T-helper 17 cell (primary cell): ENCODE data around the gene CLDN19. TPM values are rescaled to one million over a fixed set of nuclear protein-coding genes. Genes with fewer than 3 reads are reported as not detected.

ENCODE experiments used
- ATAC-seq: fragments of 150-1000 bp; cut with Tn5 transposase; 2 replicates; pipeline ENCODE4 v1.10.0; 2021; ENCODE audit warnings: mild to moderate bottlenecking, moderate library complexity
- DNase-seq, 3 donors: peaks; one replicate each; pipeline versions ENCODE4 v3.0.0 to v3.0.0-alpha.2; 2020 to 2021
- H3K9me3 ChIP-seq: one replicate; pipeline ENCODE4 v1.7.0; 2013; ENCODE audit warnings: low read length, mild to moderate bottlenecking; ENCODE audit not compliant: control insufficient read depth, poor library complexity, severe bottlenecking
- H3K27ac Mint-ChIP-seq: one replicate; pipeline ENCODE4 v1.8.0; 2022; ENCODE audit warnings: mild to moderate bottlenecking, moderate library complexity, mixed read lengths
- H3K27me3 Mint-ChIP-seq: one replicate; pipeline ENCODE4 v1.8.0; 2022; ENCODE audit warnings: mixed read lengths
- H3K36me3 Mint-ChIP-seq: one replicate; pipeline ENCODE4 v1.8.0; 2022; ENCODE audit warnings: low read depth, mixed read lengths
- H3K4me1 Mint-ChIP-seq: one replicate; pipeline ENCODE4 v1.8.0; 2022; ENCODE audit warnings: mild to moderate bottlenecking, mixed read lengths
- H3K4me3 Mint-ChIP-seq: one replicate; pipeline ENCODE4 v1.8.0; 2022; ENCODE audit warnings: mild to moderate bottlenecking, moderate library complexity, mixed read lengths
- total RNA-seq, 4 donors: library from RNA in 2 of 4; stranded (reverse) in 2 of 4; gene quantifications; one replicate each; pipeline ENCODE4 v1.2.3 and lab custom pipeline; 2022 to 2026

The CLDN19 gene
- total RNA-seq, 2 donors from 2014 or later: not detected

DNA sequence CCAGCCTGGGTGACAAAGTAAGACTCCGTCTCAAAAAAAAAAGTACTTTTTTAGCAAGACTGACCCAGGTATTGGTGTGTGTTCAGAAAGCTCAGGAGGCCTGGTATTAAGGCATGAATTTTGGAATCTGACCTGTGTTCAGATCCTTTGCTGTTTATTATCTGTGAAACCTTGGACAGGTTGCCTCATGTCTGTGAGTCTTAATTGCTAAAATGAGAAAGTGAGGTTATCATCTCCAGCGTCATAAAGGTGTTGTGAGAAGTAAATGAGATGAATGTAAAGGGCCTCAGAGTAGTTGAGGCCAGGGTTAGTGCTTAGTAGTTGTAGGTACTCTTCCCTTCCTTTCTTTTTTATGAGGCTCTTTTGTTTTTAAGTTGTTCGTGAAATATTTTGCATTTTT, 29.8 kb upstream of the CLDN19 start:
- H3K4me3 Mint-ChIP-seq: no peak overlapping the region
- H3K36me3 Mint-ChIP-seq: no peaks in the 10 kb centered on the region
- no peaks in the 10 kb centered on the region for H3K9me3 ChIP-seq
- DNase-seq (no peak), ATAC-seq (no peak)
- peak overlapping the region; percentile 60 for H3K27ac Mint-ChIP-seq
- peaks cover 16% of the 10 kb centered on the region for H3K4me1 Mint-ChIP-seq
- H3K27me3 Mint-ChIP-seq: no peaks in the 10 kb centered on the region

- no peaks in the 10 kb centered on the region for H3K9me3 ChIP-seq
- Mint-ChIP-seq H3K4me1 (peaks cover 15% of the 10 kb centered on the region), H3K4me3 (no peak overlapping the region), H3K27me3 (no peaks in the 10 kb centered on the region), H3K27ac (peak overlapping the region; percentile 81), H3K36me3 (no peaks in the 10 kb centered on the region)
- ATAC-seq: no peak
- DNase-seq: no peak
These were observed 28.1 kb upstream of the CLDN19 start for GRCh38 chr1:42768172-42768571.

DNA sequence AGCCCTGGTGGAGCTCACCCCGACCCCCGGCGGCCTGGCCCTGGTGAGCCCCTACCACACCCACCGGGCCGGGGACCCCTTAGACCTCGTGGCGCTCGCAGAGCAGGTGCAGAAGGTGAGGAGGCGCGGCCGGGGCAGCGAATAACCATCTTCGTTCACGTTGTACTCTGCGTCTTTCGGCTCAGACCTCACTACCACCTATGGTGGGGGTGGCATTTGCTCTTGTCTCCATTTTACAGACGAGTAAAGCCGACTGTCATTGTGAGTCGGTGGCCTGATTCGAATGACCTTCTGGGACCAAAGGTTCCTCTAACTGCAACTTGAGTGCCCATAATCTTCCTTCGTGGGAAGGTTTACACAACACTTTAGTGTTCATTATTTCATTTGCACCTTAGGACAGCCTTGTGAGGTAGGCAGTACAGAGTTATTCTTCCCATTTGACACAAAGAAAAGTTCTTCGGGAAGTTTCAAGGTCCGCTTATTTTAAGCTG, 27.5 kb upstream of the CLDN19 start:
- ATAC-seq (peak; percentile 31), DNase-seq (no peak)
- Mint-ChIP-seq H3K27me3 (no peaks in the 10 kb centered on the region), H3K36me3 (no peaks in the 10 kb centered on the region), H3K4me1 (peaks cover 11% of the 10 kb centered on the region), H3K4me3 (no peak overlapping the region), H3K27ac (peak overlapping the region; percentile 81)
- no peaks in the 10 kb centered on the region for H3K9me3 ChIP-seq

DNA sequence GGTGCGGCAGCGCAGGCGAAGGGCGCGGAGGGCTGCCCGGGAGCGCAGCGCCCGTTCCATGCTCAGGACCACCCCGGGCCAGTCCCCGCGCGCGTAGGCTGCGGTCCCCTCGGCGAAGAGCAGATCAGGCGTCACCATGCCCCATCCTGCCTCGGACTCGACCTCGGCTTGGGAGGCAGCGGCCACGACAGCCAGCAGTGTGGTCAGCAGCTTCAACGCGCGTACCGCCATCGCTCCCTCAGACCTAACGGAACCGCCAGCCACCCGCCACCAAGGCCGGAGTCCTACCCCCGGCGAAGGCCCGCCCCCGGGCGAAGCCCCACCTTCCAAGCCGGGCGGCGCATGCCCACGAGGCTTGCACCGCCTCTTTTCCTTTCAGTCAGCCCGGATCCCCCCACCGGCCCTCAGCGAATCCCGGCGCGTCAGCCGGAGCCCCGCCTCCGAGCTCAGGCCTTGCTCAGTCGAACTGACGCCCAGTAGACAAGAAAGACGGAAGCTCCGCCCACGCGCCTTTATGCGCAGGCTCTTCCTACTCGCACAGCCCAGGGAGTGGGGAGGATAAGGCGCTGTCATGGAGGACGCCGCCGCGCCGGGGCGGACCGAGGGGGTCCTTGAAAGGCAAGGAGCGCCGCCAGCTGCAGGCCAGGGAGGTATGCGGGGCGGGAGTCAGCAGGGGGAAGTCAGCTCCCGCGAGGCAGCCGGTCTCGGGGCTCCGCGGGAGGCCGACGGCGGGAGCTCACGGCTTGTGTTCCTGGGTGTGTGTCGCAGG, 26.9 kb upstream of the CLDN19 start, which contains the start of the genes C1orf50 and P3H1:
TSS of gene C1orf50 (plus strand) at position 509 of the 769 bp plus-strand sequence. CDS start at position 572, 63 bp downstream.
TSS of gene P3H1 (minus strand) at position 288 of the 769 bp plus-strand sequence. CDS start at position 231, 57 bp downstream.
- H3K36me3 Mint-ChIP-seq: no peaks in the 10 kb centered on the region
- no peaks in the 10 kb centered on the region for H3K27me3 Mint-ChIP-seq
- no peak within 1 kb of the TSS for H3K4me3 Mint-ChIP-seq
- no peaks in the 10 kb centered on the region for H3K9me3 ChIP-seq
- peaks cover 9% of the 10 kb centered on the region for H3K4me1 Mint-ChIP-seq
- H3K27ac Mint-ChIP-seq: peak within 1 kb of the TSS; percentile 81
- DNase-seq: peak; percentile 99 to 100 (median 99)
- peak; percentile 92 for ATAC-seq

DNA sequence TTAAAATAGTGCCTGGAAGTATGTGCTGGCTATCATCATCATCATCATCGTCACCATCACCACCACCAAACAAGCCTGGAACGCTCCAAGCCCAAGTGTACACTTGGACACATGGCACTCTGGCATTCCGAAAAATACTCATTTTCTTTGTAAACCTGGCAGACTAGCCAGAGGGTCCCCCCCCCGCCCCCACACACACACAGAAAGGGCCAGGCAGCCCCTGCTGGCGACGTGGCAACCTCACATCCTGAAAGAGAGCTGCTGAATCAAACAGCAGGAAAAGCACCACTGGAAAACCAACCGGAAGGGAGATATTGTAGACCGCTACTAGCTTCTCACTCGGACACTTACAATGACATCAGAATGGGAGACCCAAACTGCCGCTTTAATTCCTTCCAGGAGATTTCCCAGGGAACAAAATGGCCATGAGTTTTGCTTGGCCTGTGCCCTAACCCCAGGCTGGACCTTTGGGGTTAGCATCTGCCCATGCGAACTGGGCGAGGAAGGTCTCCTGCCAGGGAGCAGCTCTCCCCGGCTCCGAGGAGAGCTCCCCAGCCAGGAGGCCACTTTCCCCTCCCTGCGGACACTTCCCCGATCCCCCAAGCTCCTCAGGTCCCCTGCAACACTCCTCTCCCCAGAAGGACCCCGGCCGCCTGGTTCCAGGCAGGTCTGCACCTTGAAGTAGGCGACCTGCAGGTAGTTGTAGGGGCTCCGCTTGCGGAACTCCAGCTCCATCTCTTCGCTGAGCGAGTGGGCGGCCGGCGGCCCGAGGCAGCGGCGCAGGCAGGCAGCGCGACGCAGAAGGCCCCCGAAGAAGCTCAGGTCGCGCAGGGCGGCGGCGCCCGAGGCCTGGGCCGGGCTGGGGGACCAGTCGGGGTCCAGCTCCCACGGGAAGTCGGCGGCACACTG, 26.1 kb upstream of the CLDN19 start:
- no peaks in the 10 kb centered on the region for H3K9me3 ChIP-seq
- DNase-seq: peak in 1 of 3 donors; percentile 17
- H3K4me3 Mint-ChIP-seq: no peak overlapping the region
- no peak overlapping the region for H3K27ac Mint-ChIP-seq
- ATAC-seq: peak; percentile 2
- no peaks in the 10 kb centered on the region for H3K36me3 Mint-ChIP-seq
- no peaks in the 10 kb centered on the region for H3K27me3 Mint-ChIP-seq
- peaks cover 9% of the 10 kb centered on the region for H3K4me1 Mint-ChIP-seq

GRCh38 chr1:42765269-42765668, 25.2 kb upstream of the CLDN19 start:
- no peaks in the 10 kb centered on the region for H3K27me3 Mint-ChIP-seq
- DNase-seq: no peak
- H3K27ac Mint-ChIP-seq: no peak overlapping the region
- peaks cover 5% of the 10 kb centered on the region for H3K4me1 Mint-ChIP-seq
- ATAC-seq: no peak
- H3K36me3 Mint-ChIP-seq: no peaks in the 10 kb centered on the region
- no peaks in the 10 kb centered on the region for H3K9me3 ChIP-seq
- H3K4me3 Mint-ChIP-seq: no peak overlapping the region

DNA sequence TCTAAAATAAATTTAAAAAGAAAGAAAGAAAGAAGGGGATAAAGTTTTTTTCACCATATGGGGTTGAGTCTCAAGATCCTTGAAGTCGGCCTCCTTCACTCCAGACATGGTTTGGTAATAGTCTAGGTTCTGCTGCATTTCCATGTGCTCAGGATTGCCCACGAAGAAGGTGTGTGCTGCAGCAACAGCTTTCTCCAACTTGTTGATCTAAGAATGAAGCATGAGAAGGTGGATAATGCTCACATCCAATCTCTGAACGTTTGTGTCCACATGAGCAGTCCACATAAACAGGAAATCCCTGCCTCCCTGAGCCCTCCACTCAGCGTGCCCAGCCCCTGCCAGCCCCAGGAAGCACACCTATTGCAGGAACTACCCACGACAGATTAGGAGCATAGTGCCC, 22.2 kb upstream of the CLDN19 start:
- ATAC-seq (no peak), DNase-seq (no peak)
- H3K4me1 Mint-ChIP-seq: peaks cover 2% of the 10 kb centered on the region
- no peaks in the 10 kb centered on the region for H3K27me3 Mint-ChIP-seq
- H3K36me3 Mint-ChIP-seq: peaks cover 3% of the 10 kb centered on the region
- no peak overlapping the region for H3K4me3 Mint-ChIP-seq
- H3K9me3 ChIP-seq: no peaks in the 10 kb centered on the region
- no peak overlapping the region for H3K27ac Mint-ChIP-seq

DNA sequence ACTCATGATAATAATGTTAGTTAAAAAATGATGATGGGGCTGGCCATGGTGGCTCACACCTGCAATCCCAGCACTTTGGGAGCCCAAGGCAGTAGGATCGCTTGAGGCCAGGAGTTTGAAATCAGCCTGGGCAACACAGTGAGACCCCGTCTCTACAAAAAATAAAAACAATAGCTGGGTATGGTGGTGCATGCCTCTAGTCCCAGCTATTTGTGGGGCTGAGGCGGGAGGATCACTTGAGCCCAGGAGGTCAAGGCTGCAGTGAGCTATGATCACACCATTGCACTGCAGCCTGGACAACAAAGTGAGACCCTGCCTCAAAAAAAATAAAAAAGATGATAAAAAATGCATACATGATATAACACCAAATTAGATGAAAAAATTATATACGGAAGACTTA, 21.5 kb upstream of the CLDN19 start:
- no peak overlapping the region for H3K27ac Mint-ChIP-seq
- H3K4me1 Mint-ChIP-seq: peaks cover 6% of the 10 kb centered on the region
- no peaks in the 10 kb centered on the region for H3K27me3 Mint-ChIP-seq
- H3K9me3 ChIP-seq: no peaks in the 10 kb centered on the region
- peaks cover 7% of the 10 kb centered on the region for H3K36me3 Mint-ChIP-seq
- DNase-seq (no peak), ATAC-seq (no peak)
- H3K4me3 Mint-ChIP-seq: no peak overlapping the region

- Mint-ChIP-seq H3K27me3 (no peaks in the 10 kb centered on the region), H3K4me1 (peaks cover 10% of the 10 kb centered on the region), H3K36me3 (peaks cover 12% of the 10 kb centered on the region), H3K4me3 (no peak overlapping the region), H3K27ac (no peak overlapping the region)
- no peaks in the 10 kb centered on the region for H3K9me3 ChIP-seq
- no peak for ATAC-seq
- DNase-seq: no peak
These were observed 19.1 kb upstream of the CLDN19 start for GRCh38 chr1:42759114-42759513.

GRCh38 chr1:42758641-42759040, 18.6 kb upstream of the CLDN19 start:
- Mint-ChIP-seq H3K4me3 (no peak overlapping the region), H3K4me1 (peaks cover 11% of the 10 kb centered on the region), H3K36me3 (peaks cover 15% of the 10 kb centered on the region), H3K27ac (no peak overlapping the region), H3K27me3 (no peaks in the 10 kb centered on the region)
- ATAC-seq: no peak
- H3K9me3 ChIP-seq: no peaks in the 10 kb centered on the region
- no peak for DNase-seq

- H3K4me3 Mint-ChIP-seq: no peak overlapping the region
- ATAC-seq (no peak), DNase-seq (no peak)
- H3K4me1 Mint-ChIP-seq: peaks cover 11% of the 10 kb centered on the region
- H3K27me3 Mint-ChIP-seq: no peaks in the 10 kb centered on the region
- peaks cover 15% of the 10 kb centered on the region for H3K36me3 Mint-ChIP-seq
- H3K9me3 ChIP-seq: no peaks in the 10 kb centered on the region
- no peak overlapping the region for H3K27ac Mint-ChIP-seq
These were observed 17.8 kb upstream of the CLDN19 start for GRCh38 chr1:42757892-42758275.

DNA sequence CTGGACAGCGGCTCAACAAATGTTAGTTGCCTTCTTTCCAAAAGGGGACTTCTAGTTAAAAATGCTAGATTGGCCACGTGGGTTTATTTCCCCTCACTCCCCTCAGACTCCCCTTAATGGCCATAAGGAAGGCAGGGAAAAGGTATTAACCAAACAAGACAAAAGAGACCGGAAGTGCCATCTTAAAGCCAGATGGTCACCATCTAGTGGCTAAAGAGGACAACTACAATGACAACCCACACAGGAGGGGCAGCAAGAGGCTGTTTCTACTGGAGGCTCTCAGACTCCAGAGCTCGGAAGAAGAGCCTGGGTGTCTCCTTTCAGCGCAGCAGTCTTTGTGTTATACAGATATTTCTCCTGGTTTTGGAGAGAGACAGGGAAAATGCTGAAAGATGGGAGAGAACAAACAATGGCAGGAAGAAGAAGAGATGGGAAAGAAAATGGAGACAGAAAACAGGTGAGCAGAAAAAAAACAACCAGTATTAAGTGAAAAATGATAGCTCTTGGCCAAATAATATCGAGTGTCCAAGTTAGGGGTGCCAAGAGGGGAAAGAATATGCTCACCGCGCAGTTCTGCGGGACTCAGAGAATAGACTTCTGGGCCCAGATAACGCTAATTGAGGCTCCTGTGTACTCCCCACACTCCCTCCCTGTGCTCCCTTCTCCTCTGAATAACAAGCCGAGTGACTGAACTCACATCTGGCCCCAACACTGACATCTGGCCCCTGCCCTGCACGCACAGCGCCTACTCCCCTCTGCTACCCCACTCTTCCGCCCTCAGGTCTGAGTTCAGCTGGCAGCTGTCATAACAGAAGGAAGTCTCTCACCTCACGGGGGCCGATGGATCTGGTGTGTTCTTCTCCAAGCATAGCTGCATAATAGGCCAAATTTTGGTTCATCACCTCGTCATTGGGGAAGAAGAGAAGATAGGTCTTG, 17.2 kb upstream of the CLDN19 start:
- DNase-seq (no peak), ATAC-seq (no peak)
- Mint-ChIP-seq H3K36me3 (peaks cover 15% of the 10 kb centered on the region), H3K4me3 (no peak overlapping the region), H3K27me3 (no peaks in the 10 kb centered on the region), H3K4me1 (peaks cover 11% of the 10 kb centered on the region), H3K27ac (peak overlapping the region; percentile 82)
- H3K9me3 ChIP-seq: no peaks in the 10 kb centered on the region
